ENCODE data around the gene CUL9. TPM values are rescaled to one million over a fixed set of nuclear protein-coding genes. Genes with fewer than 3 reads are reported as not detected.

CUL9 gene
- total RNA-seq, 3 donors from 2014 or later = 35.9 to 46.9 (median 44.3) TPM

DNA sequence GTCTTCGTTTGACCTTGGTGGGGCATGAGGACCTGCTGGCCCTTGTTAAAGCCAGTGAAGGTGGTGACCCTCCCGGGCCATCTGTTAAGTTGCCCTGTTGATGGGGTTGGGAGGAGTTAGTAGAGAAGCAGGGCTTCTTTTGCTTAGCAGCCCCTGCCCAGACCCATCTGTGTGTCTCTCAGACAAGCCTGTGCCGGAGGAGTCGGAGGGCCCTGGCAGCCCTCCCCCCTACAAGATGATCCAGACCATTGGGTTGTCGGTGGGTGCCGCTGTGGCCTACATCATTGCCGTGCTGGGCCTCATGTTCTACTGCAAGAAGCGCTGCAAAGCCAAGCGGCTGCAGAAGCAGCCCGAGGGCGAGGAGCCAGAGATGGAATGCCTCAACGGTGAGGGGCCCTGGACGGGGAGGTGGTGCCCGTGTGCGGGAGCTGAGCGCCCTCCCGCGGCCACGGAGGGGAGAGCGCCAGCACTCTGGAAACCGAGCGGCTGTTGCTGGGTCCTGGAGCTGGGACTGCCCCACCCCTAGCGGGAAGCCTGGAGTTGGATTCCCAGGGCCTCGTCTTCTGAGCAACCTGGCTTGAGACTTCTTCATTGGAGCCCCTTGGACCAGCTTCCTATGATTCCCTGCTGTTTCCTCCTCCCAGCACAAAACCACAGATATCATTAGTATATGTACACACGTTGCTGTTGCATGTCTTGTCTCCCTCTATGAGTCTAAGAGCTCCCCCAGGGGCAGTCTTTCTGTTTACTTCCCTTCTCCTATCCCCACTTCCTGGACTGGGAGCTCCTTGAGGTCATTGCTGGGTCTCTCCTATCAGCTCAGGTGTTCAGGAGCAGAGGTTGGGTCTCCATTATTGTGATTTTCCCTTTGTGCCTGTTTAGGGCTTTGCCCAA, 38.5 kb upstream of the CUL9 start:
- ATAC-seq = peak; percentile 99
- Histone ChIP-seq H3K4me3 (no peak overlapping the region), H3K4me1 (ENCODE audit: low read depth) (peaks cover 8% of the 10 kb centered on the region), H3K36me3 (ENCODE audit: low read depth) (no peaks in the 10 kb centered on the region), H3K9me3 (no peaks in the 10 kb centered on the region)
- intact Hi-C loops (cut with DNase I, micrococcal nuclease) = loop anchor here in 1 of 2 donors (10.0 kb wide), 1 partner anchor 239 kb away; no protein-coding TSS in a partner anchor
- peak; percentile 93 for TF ChIP-seq CTCF (IDR thresholded peaks at IDR 0.05)
- peak; percentile 82 to 89 (median 86) for DNase-seq

DNA sequence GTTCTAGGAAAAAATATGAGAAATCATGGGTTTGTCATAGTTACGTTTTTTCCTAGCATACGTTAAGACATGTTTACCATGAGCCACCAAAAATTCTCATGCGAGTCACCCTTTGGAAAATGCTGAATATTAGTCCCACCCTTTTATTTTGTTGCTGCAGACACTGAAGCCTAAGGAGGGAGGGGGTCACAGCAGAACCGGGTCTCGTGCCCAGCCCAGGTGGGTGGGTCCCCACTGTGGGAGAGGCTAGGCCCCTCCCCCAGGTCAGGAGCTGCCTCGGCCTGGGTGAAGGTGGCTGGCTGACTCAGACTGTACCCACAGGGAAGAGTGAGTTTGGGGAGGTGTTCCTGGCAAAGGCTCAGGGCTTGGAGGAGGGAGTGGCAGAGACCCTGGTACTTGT, 37.1 kb upstream of the CUL9 start:
- H3K4me1 ChIP-seq (ENCODE audit: low read depth) = peaks cover 11% of the 10 kb centered on the region
- no peak for TF ChIP-seq CTCF (IDR thresholded peaks at IDR 0.05)
- ATAC-seq (no peak), DNase-seq (no peak)
- intact Hi-C loops (cut with DNase I, micrococcal nuclease) = loop anchor here (5.0 to 10.0 kb wide), 2 partner anchors 238 to 240 kb away; no protein-coding TSS in a partner anchor
- no peak overlapping the region for H3K4me3 ChIP-seq
- no peaks in the 10 kb centered on the region for H3K36me3 ChIP-seq (ENCODE audit: low read depth)
- H3K9me3 ChIP-seq = no peaks in the 10 kb centered on the region

- Histone ChIP-seq H3K9me3 (no peaks in the 10 kb centered on the region), H3K36me3 (ENCODE audit: low read depth) (no peaks in the 10 kb centered on the region), H3K4me3 (no peak overlapping the region), H3K4me1 (ENCODE audit: low read depth) (peaks cover 22% of the 10 kb centered on the region)
- ATAC-seq (no peak), DNase-seq (no peak)
- no peak for TF ChIP-seq CTCF (IDR thresholded peaks at IDR 0.05)
- intact Hi-C loops (cut with DNase I, micrococcal nuclease) = loop anchor here (5.0 to 10.0 kb wide), 2 partner anchors 239 to 241 kb away; no protein-coding TSS in a partner anchor
Measured at GRCh38 chr6:43146261-43146660, 35.7 kb upstream of the CUL9 start.

DNA sequence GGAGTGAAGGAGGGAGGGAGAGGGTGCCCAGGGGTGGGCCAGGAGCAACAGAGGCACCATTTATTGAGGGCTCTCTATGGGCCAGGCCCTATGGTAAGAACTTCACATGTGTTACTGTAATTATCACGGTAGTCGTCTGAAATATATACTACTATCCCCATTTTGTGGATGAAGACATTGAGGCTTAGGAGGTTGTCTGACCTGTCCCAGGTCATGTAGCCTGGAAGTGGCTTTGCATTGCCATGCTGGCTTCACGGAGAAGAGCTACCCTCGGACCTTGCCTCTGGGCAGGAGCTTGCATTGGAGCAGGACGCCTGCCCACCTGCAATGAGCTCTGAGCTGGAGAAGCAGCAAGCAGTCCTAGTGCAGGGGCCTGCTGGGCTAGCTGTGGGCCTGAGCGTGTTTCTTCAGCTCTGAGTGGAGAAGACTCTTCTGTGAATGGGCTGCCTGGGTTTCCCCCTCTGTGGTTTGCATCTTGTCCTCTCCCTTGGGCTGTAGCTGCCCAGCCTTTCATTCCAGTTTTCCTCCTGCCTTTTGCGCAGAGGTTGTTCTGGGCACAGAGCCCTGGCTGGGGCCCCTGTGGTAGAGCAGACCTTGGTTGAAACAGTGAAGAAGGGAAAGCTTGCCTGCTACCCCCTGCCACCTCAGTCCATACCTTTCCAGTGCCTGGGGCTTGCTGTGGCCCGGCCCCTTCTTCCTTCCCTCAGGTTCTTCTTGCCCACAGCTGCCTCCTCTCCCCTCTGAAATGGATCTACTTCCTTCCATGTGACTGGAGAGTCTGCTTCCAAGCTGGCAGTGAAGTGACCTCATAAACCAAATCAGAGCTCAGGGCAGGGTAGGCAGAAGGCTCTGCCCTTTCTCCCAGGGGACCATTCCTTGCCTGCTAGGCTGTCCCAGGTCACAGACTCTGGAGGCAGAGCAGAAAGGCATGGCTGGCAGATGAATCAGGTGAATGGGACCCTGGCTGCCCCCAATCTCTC, 35.0 kb upstream of the CUL9 start:
- Histone ChIP-seq H3K36me3 (ENCODE audit: low read depth) (no peaks in the 10 kb centered on the region), H3K4me3 (no peak overlapping the region), H3K4me1 (ENCODE audit: low read depth) (peaks cover 22% of the 10 kb centered on the region), H3K9me3 (no peaks in the 10 kb centered on the region)
- TF ChIP-seq CTCF (IDR thresholded peaks at IDR 0.05) = no peak
- intact Hi-C loops (cut with DNase I, micrococcal nuclease) = loop anchor here (5.0 to 10.0 kb wide), 2 partner anchors 240 to 242 kb away; no protein-coding TSS in a partner anchor
- DNase-seq (no peak), ATAC-seq (no peak)

Data from mucosa of descending colon (tissue), 3 donors.